GM23338 (cell line): ENCODE results near the gene SERPINA1. TPM values are rescaled to one million over a fixed set of nuclear protein-coding genes. Genes with fewer than 3 reads are reported as not detected.

ENCODE experiments used
- ATAC-seq: fragments of 200-7000 bp; cut with Tn5 transposase; 3 replicates; pipeline ENCODE4 v1.9.1; 2020
- DNase-seq: peaks from one replicate; pipeline ENCODE4 v3.0.0-alpha.2; 2015; ENCODE audit warnings: low spot score
- H2AFZ ChIP-seq: fragments of 200-600 bp; sonication (generic); 2 replicates; pipeline ENCODE4 v1.8.0; 2016; ENCODE audit warnings: antibody characterized with exemption, mild to moderate bottlenecking, moderate library complexity
- H3F3A ChIP-seq: fragments of 200-600 bp; sonication (generic); replicated peaks from 2 replicates; pipeline ENCODE4 v1.8.0; 2017; ENCODE audit warnings: antibody characterized with exemption, mixed run types, low read depth
- H3K27ac ChIP-seq: fragments of 200-600 bp; sonication (generic); 2 replicates; pipeline ENCODE4 v1.6.1; 2016; ENCODE audit warnings: low read depth
- H3K27me3 ChIP-seq: fragments of 200-600 bp; sonication (generic); 2 replicates; pipeline ENCODE4 v1.8.0; 2016; ENCODE audit warnings: mild to moderate bottlenecking, mixed run types, moderate library complexity; ENCODE audit not compliant: insufficient read depth
- H3K36me3 ChIP-seq: fragments of 200-600 bp; sonication (generic); 2 replicates; pipeline ENCODE4 v1.8.0; 2016; ENCODE audit warnings: mild to moderate bottlenecking; ENCODE audit not compliant: insufficient read depth
- H3K4me1 ChIP-seq: fragments of 200-600 bp; sonication (generic); 2 replicates; pipeline ENCODE4 v1.8.0; 2016; ENCODE audit warnings: mild to moderate bottlenecking, moderate library complexity; ENCODE audit not compliant: insufficient read depth
- H3K4me2 ChIP-seq: fragments of 200-600 bp; sonication (generic); 2 replicates; pipeline ENCODE4 v1.7.1; 2017; ENCODE audit warnings: mixed run types
- H3K4me3 ChIP-seq: fragments of 200-600 bp; sonication (generic); 2 replicates; pipeline ENCODE4 v1.6.1; 2016; ENCODE audit warnings: mixed run types
- H3K79me2 ChIP-seq: fragments of 200-600 bp; sonication (generic); replicated peaks from 2 replicates; pipeline ENCODE4 v1.8.0; 2017; ENCODE audit warnings: mild to moderate bottlenecking; ENCODE audit not compliant: insufficient read depth
- H3K9me2 ChIP-seq: fragments of 200-600 bp; sonication (generic); 2 replicates; pipeline ENCODE4 v1.8.0; 2017; ENCODE audit not compliant: insufficient read depth
- H4K20me1 ChIP-seq: fragments of 200-600 bp; sonication (generic); replicated peaks from 2 replicates; pipeline ENCODE4 v1.8.0; 2017; ENCODE audit warnings: mild to moderate bottlenecking; ENCODE audit not compliant: insufficient read depth
- H3K27ac Mint-ChIP-seq: 2 replicates; pipeline ENCODE4 v1.8.0; 2020; ENCODE audit warnings: inconsistent platforms, mild to moderate bottlenecking, moderate library complexity, mixed read lengths
- H3K27me3 Mint-ChIP-seq: 3 replicates; pipeline ENCODE4 v1.8.0; 2022; ENCODE audit warnings: low read depth, mild to moderate bottlenecking, moderate library complexity, mixed read lengths, inconsistent platforms; ENCODE audit not compliant: insufficient read depth, poor library complexity
- H3K36me3 Mint-ChIP-seq: 3 replicates; pipeline ENCODE4 v1.8.0; 2021; ENCODE audit warnings: low read depth, mild to moderate bottlenecking, inconsistent platforms, moderate library complexity, mixed read lengths
- H3K4me1 Mint-ChIP-seq: 3 replicates; pipeline ENCODE4 v1.8.0; 2020; ENCODE audit warnings: mild to moderate bottlenecking, inconsistent platforms, mixed read lengths
- H3K4me3 Mint-ChIP-seq: 3 replicates; pipeline ENCODE4 v1.8.0; 2021; ENCODE audit warnings: moderate library complexity, mild to moderate bottlenecking, inconsistent platforms, mixed read lengths
- H3K9me3 Mint-ChIP-seq: 3 replicates; pipeline ENCODE4 v1.8.0; 2020; ENCODE audit warnings: moderate library complexity, mild to moderate bottlenecking, inconsistent platforms, mixed read lengths
- CTCF ChIP-seq, 2 experiments: fragments of 200-600 bp in 1 of 2; sonication (generic) in 1 of 2; conservative IDR thresholded peaks; 2 replicates each; pipeline versions ENCODE4 v1.5.1 to v1.6.1; 2016 to 2017; ENCODE audit warnings: antibody characterized with exemption in 2 of 2, low read depth in 2 of 2, mild to moderate bottlenecking in 2 of 2, moderate library complexity in 1 of 2
- JUNB ChIP-seq: IDR thresholded peaks from one replicate; pipeline ENCODE4 v1.6.1; 2016; ENCODE audit warnings: antibody characterized with exemption; ENCODE audit not compliant: unreplicated experiment
- NANOG ChIP-seq: IDR thresholded peaks from 2 replicates; pipeline ENCODE4 v1.6.1; 2016; ENCODE audit warnings: antibody characterized with exemption, borderline replicate concordance
- ZNF114 ChIP-seq: fragments of 250-450 bp; sonication (Bioruptor Pico); IDR thresholded peaks from 2 replicates; pipeline ENCODE4 v1.5.0; 2020; ENCODE audit warnings: mild to moderate bottlenecking, moderate library complexity
- ZNF462 ChIP-seq: fragments of 250-450 bp; sonication (Bioruptor Pico); IDR thresholded peaks from 2 replicates; pipeline ENCODE4 v1.5.0; 2020; ENCODE audit warnings: mild to moderate bottlenecking, moderate library complexity
- polyA plus RNA-seq: library from polyadenylated mRNA; unstranded; fragments of >200 nt; fragmentation: Nextera tagmentation; extraction: Ambion mirVana; gene quantifications from 2 replicates; pipeline ENCODE4 v1.2.1, GENCODE V29; 2016
- total RNA-seq: library from RNA; depleted of rRNA; stranded (reverse); fragments of >200 nt; shearing (Covaris generic); gene quantifications from 2 replicates; pipeline ENCODE4 v1.2.3, GENCODE V29; 2014

SERPINA1 gene
- total and polyA plus RNA-seq, 2 experiments from 2014 or later: not detected

DNA sequence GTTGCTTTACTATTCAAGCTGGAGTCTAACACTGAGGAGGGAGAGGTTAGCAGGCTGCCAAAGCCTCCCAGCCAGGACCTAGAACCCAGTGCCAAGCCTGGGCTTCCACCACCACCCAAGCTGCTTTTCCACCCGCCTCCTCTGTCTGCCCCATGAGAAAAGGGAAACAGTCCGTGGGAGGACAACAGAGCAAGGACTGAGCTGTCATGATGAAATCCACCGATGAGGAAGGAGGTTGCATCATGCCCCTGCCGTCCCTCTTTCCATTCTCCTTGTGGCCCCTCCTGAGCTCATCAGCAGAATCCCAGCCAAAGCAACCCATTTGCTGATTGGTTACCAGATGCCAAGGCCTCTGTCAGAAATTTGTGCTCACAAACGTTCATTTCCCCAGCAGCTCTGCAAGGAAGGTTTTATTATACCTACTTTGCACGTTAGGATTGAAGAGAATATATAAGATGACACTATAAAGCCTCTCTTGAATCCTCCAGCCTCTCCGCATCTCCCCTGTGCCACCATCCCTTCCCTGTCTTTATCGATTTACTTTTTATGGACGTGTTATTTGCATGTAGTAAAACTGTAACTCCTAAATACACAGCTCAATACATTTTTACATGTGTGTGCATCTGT is 6.3 kb upstream of the SERPINA1 start (continued):
- no peak for TF ChIP-seq ZNF462 (CRISPR knock-in tag)
- no peak for TF ChIP-seq NANOG
- TF ChIP-seq CTCF (conservative IDR thresholded peaks at IDR 0.05; ENCODE audit: low read depth in 2 of 2): no peak

DNA sequence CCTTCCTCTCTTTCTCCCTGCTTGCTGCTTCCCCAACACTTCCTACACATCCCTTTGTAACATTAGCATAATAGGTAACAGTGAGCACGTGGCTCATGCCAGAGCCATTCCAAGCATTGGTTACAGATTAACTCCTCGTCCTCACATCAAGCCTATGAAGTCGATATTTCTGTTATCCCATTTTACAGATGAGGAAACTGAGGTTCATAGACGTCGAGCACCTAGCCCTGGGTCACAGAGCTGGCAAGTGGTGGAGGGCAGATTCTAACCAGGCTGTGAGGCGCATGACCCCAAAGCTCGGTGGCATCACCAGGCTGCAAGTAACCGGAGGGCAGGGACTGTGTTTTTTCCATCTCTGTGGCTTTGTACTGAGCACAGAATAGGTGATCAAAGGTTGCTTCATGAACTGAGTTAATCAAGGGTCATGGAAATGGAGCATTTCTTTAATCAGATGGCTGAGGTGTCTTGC is 5.7 kb upstream of the SERPINA1 start:
- no peak for DNase-seq
- Histone ChIP-seq H4K20me1 (no peaks in the 10 kb centered on the region), H3K4me1 (peaks cover 14% of the 10 kb centered on the region), H3K4me3 (no peak overlapping the region), H3K27me3 (no peaks in the 10 kb centered on the region), H3K4me2 (no peak overlapping the region), H3F3A (0 out of 2 replicates have a peak, but pooled peaks cover 3% of the 10 kb centered on the region), H3K9me2 (no peaks in the 10 kb centered on the region), H3K27ac (no peak overlapping the region), H2AFZ (0 out of 2 replicates have a peak overlapping the region, but pooled peaks have one; percentile 32), H3K36me3 (no peaks in the 10 kb centered on the region), H3K79me2 (no peaks in the 10 kb centered on the region)
- Mint-ChIP-seq H3K4me1 (peaks cover 52% of the 10 kb centered on the region), H3K27me3 (peaks cover 12% of the 10 kb centered on the region), H3K27ac (no peak overlapping the region), H3K9me3 (no peaks in the 10 kb centered on the region; the same call in 2 of the 3 replicates), H3K4me3 (no peak overlapping the region), H3K36me3 (no peaks in the 10 kb centered on the region)
- ATAC-seq: no peak
- TF ChIP-seq ZNF114 (CRISPR knock-in tag): no peak
- TF ChIP-seq CTCF (conservative IDR thresholded peaks at IDR 0.05; ENCODE audit: low read depth in 2 of 2): no peak
- TF ChIP-seq JUNB: no peak
- TF ChIP-seq NANOG: no peak
